B cell (primary cell): Measurements from ENCODE around the gene RNF213. TPM values are rescaled to one million over a fixed set of nuclear protein-coding genes. Genes with fewer than 3 reads are reported as not detected.

Experiments used
- ATAC-seq: fragments of 200-7000 bp; cut with Tn5 transposase; one replicate; pipeline ENCODE4 v1.10.0; 2021; ENCODE audit warnings: low read depth, mild to moderate bottlenecking, moderate number of reproducible peaks, moderate library complexity
- CTCF ChIA-PET: fragments of 350-600 bp; sonication (Branson Sonifier 250); formaldehyde crosslinking; loops from one replicate; lab custom pipeline; 2021; ENCODE audit warnings: antibody characterized with exemption, inconsistent platforms; lab: Charles Lee
- POLR2A ChIA-PET: fragments of 350-600 bp; sonication (Branson Sonifier 250); formaldehyde crosslinking; loops from one replicate; lab custom pipeline; 2021; ENCODE audit warnings: antibody characterized with exemption; lab: Charles Lee
- DNase-seq: peaks from one replicate; pipeline ENCODE4 v3.0.0; 2013
- H2AFZ ChIP-seq: 2 replicates; pipeline ENCODE4 v1.6.1; 2012; ENCODE audit warnings: mild to moderate bottlenecking, low read depth, low read length; ENCODE audit not compliant: insufficient read depth, poor library complexity, severe bottlenecking
- H3K27ac ChIP-seq, 2 donors: 1 replicate in 1 of 2; 2 replicates in 1 of 2; pipeline ENCODE4 v1.5.1; 2012 to 2013; ENCODE audit warnings: low read length in 2 of 2, mild to moderate bottlenecking in 2 of 2, moderate library complexity in 1 of 2
- H3K27me3 ChIP-seq, 4 experiments: fragments of 200-600 bp in 1 of 4; sonication (generic) in 1 of 4; replicated peaks in 1 of 4; 1 replicate in 2 of 4; 2 replicates in 2 of 4; pipeline versions ENCODE4 v1.6.1 to v1.7.0; 2013 to 2016; ENCODE audit warnings: low read length in 3 of 4, mild to moderate bottlenecking in 2 of 4, mixed read lengths in 1 of 4, moderate library complexity in 1 of 4; ENCODE audit not compliant: insufficient read depth in 4 of 4, control insufficient read depth in 3 of 4; ENCODE audit errors: control extremely low read depth in 1 of 4
- H3K36me3 ChIP-seq, 2 experiments: replicated peaks in 1 of 2; 1 replicate in 1 of 2; 2 replicates in 1 of 2; pipeline versions ENCODE4 v1.6.1 to v1.7.1; 2013; ENCODE audit warnings: low read length in 1 of 2; ENCODE audit not compliant: insufficient read depth in 2 of 2, control insufficient read depth in 1 of 2; ENCODE audit errors: control extremely low read depth in 1 of 2, extremely low read depth in 1 of 2
- H3K4me1 ChIP-seq, 2 donors: fragments of 200-600 bp in 1 of 2; sonication (generic) in 1 of 2; 1 replicate in 1 of 2; 2 replicates in 1 of 2; pipeline versions ENCODE4 v1.5.1 to v1.6.1; 2013 to 2017; ENCODE audit warnings: low read length in 2 of 2; ENCODE audit not compliant: control insufficient read depth in 2 of 2, insufficient read depth in 2 of 2
- H3K4me2 ChIP-seq: replicated peaks from 2 replicates; pipeline ENCODE3; 2012; ENCODE audit warnings: mild to moderate bottlenecking, low read depth, low read length; ENCODE audit not compliant: poor library complexity, severe bottlenecking
- H3K4me3 ChIP-seq, 5 experiments: fragments of 200-600 bp in 1 of 5; sonication (generic) in 1 of 5; 1 replicate in 3 of 5; 2 replicates in 2 of 5; pipeline versions ENCODE4 v1.5.1 to v1.7.0; 2011 to 2016; ENCODE audit warnings: low read length in 4 of 5, mild to moderate bottlenecking in 4 of 5, low read depth in 2 of 5, control low read depth in 1 of 5, moderate library complexity in 1 of 5; ENCODE audit not compliant: insufficient read depth in 1 of 5; ENCODE audit errors: control extremely low read depth in 1 of 5, extremely low read depth in 1 of 5
- H3K79me2 ChIP-seq: fragments of 200-600 bp; sonication (generic); one replicate; pipeline ENCODE4 v1.6.0; 2016; ENCODE audit warnings: low read length; ENCODE audit not compliant: control insufficient read depth, insufficient read depth
- H3K9ac ChIP-seq: fragments of 200-600 bp; sonication (generic); 2 replicates; pipeline ENCODE4 v1.6.1; 2017; ENCODE audit warnings: mild to moderate bottlenecking, low read length, moderate library complexity
- H3K9me3 ChIP-seq, 3 donors: one replicate each; pipeline versions ENCODE4 v1.6.1 to v1.7.1; 2013; ENCODE audit warnings: low read length in 2 of 3; ENCODE audit not compliant: control insufficient read depth in 2 of 3, insufficient read depth in 1 of 3; ENCODE audit errors: control extremely low read depth in 1 of 3
- H4K20me1 ChIP-seq: 2 replicates; pipeline ENCODE4 v1.6.0; 2012; ENCODE audit warnings: mild to moderate bottlenecking, low read length; ENCODE audit not compliant: insufficient read depth, control insufficient read depth, poor library complexity, severe bottlenecking
- H3K27ac Mint-ChIP-seq: one replicate; pipeline ENCODE4 v1.8.0; 2021; ENCODE audit warnings: mixed read lengths
- H3K27me3 Mint-ChIP-seq: one replicate; pipeline ENCODE4 v1.8.0; 2021; ENCODE audit warnings: mixed read lengths
- H3K4me1 Mint-ChIP-seq: one replicate; pipeline ENCODE4 v1.8.0; 2021; ENCODE audit warnings: mixed read lengths
- H3K4me3 Mint-ChIP-seq: one replicate; pipeline ENCODE4 v1.8.0; 2021; ENCODE audit warnings: mixed read lengths
- H3K9me3 Mint-ChIP-seq: one replicate; pipeline ENCODE4 v1.8.0; 2022; ENCODE audit warnings: mixed read lengths; ENCODE audit not compliant: insufficient read depth
- EZH2 ChIP-seq: IDR thresholded peaks from 2 replicates; pipeline ENCODE4 v1.6.1; 2012; ENCODE audit warnings: borderline replicate concordance, low read depth, mild to moderate bottlenecking, moderate library complexity, low read length; ENCODE audit not compliant: insufficient read depth, poor library complexity, severe bottlenecking
- WGBS: methylation state at CpG from one replicate; pipeline ENCODE4 v1.1.5; 2013; ENCODE audit warnings: missing lambda C conversion rate; ENCODE audit not compliant: insufficient coverage; 5-methylcytosine and 5-hydroxymethylcytosine counted together
- intact Hi-C: fragments of 100-400 bp; cut with micrococcal nuclease; formaldehyde crosslinking; loops from one replicate; pipeline ENCODE4 v1.10.0; 2022
- polyA plus RNA-seq: library from polyadenylated mRNA; depleted of rRNA; stranded (reverse); fragments of >200 nt; gene quantifications from 2 replicates; pipeline ENCODE4 v1.2.3, GENCODE V29; 2012
- total RNA-seq, 2 donors: library from RNA; stranded (reverse); fragments of 120-200 nt in 1 of 2; gene quantifications; 1 replicate in 1 of 2; 2 replicates in 1 of 2; pipeline versions ENCODE4 v1.2.3 to v1.2.4, GENCODE V29; 2013 to 2022
- TF ChIP-seq, protein P1 (sequence below): fragments of 200-600 bp; IDR thresholded peaks from one replicate; pipeline ENCODE4 v1.8.0; 2022; ENCODE audit warnings: antibody characterized with exemption, mild to moderate bottlenecking

Gene RNF213
- total and polyA plus RNA-seq, 2 donors (not counting 1 experiment from before 2014, with no cell fraction given): 121 to 287 TPM

DNA sequence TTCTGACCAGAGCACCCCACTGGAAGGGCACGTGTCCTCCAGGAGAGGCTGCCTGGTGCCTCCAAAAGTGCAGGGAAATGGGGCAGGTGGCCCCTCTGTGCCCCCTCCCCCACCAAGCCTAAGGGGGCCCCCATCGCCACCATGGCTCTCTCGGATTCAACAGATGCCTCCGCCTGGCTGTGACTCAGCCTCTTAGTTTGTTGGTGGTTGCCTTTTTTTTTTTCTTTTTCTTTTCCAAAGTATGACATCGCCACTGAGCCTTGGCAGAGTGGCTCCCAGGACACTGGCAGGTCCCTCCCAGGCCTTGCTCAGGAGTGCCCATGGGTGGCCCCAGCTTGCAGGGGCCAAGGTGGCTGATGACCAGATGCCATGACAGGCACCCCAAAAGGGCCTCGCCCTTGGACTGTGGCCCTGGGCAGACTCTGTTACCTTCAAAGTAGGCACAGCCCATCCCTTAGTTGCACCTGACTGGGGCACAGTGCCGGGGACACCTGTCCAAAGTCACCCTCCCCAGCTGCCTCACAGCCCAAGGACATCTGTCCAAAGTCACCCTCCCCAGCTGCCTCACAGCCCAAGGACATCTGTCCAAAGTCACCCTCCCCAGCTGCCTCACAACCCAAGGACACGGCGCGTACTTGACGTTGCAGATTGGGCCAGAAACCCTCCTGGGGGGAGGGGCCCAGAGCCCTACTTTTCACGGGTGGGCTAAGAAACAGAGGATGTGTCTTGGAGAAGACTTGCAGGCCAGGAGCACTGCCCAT lies 186.2 kb downstream of the RNF213 start:
- no peak overlapping the region for H3K27ac ChIP-seq
- no peak overlapping the region for H3K9ac ChIP-seq
- no peaks in the 10 kb centered on the region for H4K20me1 ChIP-seq
- intact Hi-C loops: no loop called here
- no peak for TF ChIP-seq EZH2
- TF ChIP-seq, protein P1, sequence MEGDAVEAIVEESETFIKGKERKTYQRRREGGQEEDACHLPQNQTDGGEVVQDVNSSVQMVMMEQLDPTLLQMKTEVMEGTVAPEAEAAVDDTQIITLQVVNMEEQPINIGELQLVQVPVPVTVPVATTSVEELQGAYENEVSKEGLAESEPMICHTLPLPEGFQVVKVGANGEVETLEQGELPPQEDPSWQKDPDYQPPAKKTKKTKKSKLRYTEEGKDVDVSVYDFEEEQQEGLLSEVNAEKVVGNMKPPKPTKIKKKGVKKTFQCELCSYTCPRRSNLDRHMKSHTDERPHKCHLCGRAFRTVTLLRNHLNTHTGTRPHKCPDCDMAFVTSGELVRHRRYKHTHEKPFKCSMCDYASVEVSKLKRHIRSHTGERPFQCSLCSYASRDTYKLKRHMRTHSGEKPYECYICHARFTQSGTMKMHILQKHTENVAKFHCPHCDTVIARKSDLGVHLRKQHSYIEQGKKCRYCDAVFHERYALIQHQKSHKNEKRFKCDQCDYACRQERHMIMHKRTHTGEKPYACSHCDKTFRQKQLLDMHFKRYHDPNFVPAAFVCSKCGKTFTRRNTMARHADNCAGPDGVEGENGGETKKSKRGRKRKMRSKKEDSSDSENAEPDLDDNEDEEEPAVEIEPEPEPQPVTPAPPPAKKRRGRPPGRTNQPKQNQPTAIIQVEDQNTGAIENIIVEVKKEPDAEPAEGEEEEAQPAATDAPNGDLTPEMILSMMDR: no peak
- 94% methylated on average over 6 of the region's 12 CpGs for WGBS
- peaks cover 14% of the 10 kb centered on the region for H3K27me3 Mint-ChIP-seq
- POLR2A ChIA-PET: no interaction called here
- no peak overlapping the region for H3K4me2 ChIP-seq
- no peak overlapping the region for H2AFZ ChIP-seq
- H3K4me1 ChIP-seq: no peaks in the 10 kb centered on the region
- ATAC-seq: no peak
- no peaks in the 10 kb centered on the region for H3K4me1 Mint-ChIP-seq
- DNase-seq: no peak
- H3K9me3 ChIP-seq: peaks cover 0 to 3% (median 0%) of the 10 kb centered on the region in 3 donors
- no peaks in the 10 kb centered on the region for H3K36me3 ChIP-seq
- CTCF ChIA-PET: no interaction called here
- H3K27me3 ChIP-seq: no peaks in the 10 kb centered on the region
- no peak overlapping the region for H3K4me3 Mint-ChIP-seq
- H3K9me3 Mint-ChIP-seq: no peaks in the 10 kb centered on the region
- H3K27ac Mint-ChIP-seq: no peak overlapping the region
- H3K79me2 ChIP-seq: no peaks in the 10 kb centered on the region
- H3K4me3 ChIP-seq: no peak overlapping the region

DNA sequence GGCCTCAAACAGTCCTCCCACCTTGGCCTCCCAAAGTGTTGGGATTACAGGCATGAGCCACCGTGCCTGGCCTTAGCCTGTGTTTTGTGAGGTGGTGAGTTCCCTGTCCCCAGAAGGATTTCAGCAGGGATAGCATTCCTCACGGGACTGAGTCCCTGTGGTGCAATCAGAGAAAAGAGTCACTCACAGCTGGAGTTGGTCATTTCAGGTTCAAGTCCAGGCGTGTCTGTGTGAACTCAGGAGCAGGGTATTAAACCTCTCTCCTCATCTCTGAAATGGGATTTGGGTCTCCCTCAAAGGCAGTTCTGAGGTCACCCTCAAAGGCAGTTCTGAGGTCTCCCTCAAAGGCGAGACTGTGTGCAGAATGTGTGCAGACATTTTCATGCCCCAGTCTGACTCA lies 187.1 kb downstream of the RNF213 start:
- Histone ChIP-seq H3K9ac (no peak overlapping the region), H3K9me3 (peaks cover 0 to 3% (median 0%) of the 10 kb centered on the region in 3 donors), H3K36me3 (no peaks in the 10 kb centered on the region), H3K79me2 (no peaks in the 10 kb centered on the region), H3K27ac (no peak overlapping the region), H2AFZ (no peak overlapping the region), H3K27me3 (no peaks in the 10 kb centered on the region), H4K20me1 (no peaks in the 10 kb centered on the region), H3K4me1 (no peaks in the 10 kb centered on the region), H3K4me2 (no peak overlapping the region), H3K4me3 (no peak overlapping the region)
- TF ChIP-seq, protein P1: no peak
- no peak for TF ChIP-seq EZH2
- Mint-ChIP-seq H3K4me1 (no peaks in the 10 kb centered on the region), H3K27me3 (peaks cover 9% of the 10 kb centered on the region), H3K9me3 (no peaks in the 10 kb centered on the region), H3K4me3 (no peak overlapping the region), H3K27ac (no peak overlapping the region)
- CTCF ChIA-PET: no interaction called here
- POLR2A ChIA-PET: interaction anchor here (0.6 kb wide), 1 partner anchor 709 kb away, joined by 5 read pairs; no protein-coding TSS in a partner anchor
- WGBS: 87% methylated on average over 4 of the region's 4 CpGs
- ATAC-seq (no peak), DNase-seq (no peak)
- intact Hi-C loops: no loop called here
